OCI-M2 (cell line): ENCODE results near the gene PSMC1.

Source experiments
- DNase-seq: peaks from one replicate; lab custom pipeline; 2025; ENCODE audit not compliant: unreplicated experiment; lab: John Stamatoyannopoulos, UW

PSMC1 gene

DNA sequence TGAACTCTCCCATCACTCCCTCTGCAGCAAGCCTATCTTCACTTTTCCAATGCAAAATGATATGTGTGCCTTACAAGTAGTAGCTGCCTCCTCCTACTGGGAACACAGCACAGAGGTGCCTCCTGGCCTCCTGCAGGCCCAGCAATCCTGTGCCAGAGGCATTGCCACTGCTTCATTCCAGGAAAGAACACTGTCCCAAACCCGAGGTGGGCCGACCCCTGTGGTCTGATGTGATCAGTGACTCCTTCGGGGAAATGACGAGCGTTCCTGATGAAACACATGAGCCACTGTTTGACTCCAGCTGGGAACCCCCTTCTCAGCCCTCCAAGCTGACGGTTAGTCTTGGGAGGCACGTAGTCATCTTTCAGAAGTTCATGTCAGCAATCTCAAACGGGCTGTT is 19.5 kb downstream of the PSMC1 start:
- DNase-seq: no peak

- no peak for DNase-seq
Observed at GRCh38 chr14:90276646-90277367, 20.5 kb downstream of the PSMC1 start.

- no peak for DNase-seq
Observed at GRCh38 chr14:90277581-90278198, 21.3 kb downstream of the PSMC1 start.

DNA sequence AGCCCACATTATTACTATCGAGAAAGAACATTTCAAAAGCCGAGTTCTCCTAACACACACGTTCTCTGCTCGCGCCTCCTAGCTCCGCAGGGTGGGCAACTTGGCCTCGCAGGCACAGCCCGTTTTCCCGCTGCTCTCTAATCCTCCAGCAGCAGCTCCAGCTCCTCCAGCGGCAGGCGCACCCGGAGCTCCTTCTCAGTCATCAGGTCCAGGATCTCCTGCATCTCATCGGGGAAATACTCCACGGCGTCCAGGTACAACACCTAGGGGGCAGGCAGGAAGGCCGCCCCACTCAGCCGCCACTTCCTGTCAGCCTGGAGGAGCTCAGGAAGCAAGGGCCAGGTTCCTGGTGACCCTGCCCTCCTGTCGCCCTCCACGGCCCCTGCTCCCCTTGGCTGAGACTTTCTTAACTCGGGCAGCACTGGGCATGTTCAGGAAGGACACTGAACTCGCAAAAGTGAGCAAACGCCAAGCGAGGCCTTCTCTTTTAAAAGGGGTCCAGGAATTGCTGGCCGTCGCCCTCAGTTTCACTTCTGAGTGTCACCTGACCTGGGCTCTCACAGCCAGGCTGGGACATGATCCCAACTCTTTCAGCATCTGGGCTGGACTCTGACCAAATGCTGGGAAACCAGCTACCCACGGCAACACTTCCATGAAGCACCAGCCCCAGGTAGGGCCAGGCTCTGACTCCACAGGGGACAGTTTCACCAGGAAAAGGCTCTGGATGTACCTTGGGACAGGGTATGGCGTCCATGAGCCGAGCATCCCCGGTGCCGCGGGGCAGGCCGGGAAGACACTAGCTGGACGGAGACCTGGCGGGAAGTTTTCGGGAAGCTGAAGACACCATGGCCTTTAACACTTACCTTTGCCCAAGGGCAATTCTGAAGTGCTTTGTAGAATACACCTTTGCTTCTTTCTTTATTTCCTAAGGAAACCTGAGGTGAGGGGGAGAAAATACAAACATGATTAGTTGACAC is 22.1 kb downstream of the PSMC1 start:
- no peak for DNase-seq

GRCh38 chr14:90280096-90280495 is 23.7 kb downstream of the PSMC1 start:
- no peak for DNase-seq

DNA sequence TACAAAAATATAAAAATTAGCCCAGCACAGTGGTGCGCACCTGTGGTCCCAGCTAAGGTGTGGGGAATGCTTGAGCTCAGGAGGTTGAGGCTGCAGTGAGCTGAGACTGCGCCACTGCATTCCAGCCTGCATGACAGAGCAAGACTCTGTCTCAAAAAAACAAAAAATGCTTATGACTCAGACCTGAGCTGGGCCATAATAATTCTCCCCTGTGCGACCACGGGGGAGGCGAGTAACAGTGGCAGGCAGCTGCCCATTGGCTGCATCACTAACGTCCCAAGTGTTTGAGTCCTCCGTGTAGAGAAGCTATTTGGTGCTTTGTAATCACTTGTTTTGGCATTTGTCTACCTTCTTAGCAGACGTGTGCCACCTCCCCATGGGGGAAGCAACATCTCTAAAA is 24.9 kb downstream of the PSMC1 start:
- DNase-seq: no peak

- DNase-seq: no peak
Observed at GRCh38 chr14:90281756-90282155, 25.4 kb downstream of the PSMC1 start.

- no peak for DNase-seq
Observed at GRCh38 chr14:90287791-90288190, 31.4 kb downstream of the PSMC1 start.

GRCh38 chr14:90288651-90289355 is 32.5 kb downstream of the PSMC1 start:
- no peak for DNase-seq

DNA sequence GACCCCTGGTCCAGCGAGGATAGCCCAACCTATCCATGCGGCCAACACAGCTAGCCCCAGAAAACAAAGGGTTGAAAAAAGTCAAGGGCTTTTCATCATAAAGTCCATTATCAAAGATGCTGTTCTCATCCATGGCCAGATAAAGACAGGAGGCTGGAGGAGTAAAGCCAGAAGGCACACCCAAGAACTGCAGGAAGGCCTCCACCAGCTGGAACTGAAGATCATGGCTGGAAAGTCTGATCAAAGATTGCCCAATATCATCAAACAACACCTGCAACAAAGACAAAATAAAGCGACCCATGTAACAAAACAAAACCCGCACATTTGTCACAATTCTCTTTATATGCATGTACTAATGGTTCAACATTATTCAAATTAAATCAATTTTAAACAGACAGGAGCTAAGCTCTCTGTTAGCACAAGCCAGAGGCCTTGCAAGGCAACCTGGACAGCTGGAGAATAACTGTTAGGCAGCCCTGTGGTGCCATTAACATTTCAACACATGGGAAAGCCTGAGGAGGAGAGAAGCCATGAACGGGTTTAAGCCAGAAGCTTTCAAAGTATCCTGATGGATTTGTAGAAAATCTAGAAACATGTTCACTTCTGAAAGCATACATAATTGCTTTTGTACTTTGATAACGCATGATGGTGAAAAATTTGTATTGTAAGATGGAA is 34.1 kb downstream of the PSMC1 start:
- DNase-seq: no peak

DNA sequence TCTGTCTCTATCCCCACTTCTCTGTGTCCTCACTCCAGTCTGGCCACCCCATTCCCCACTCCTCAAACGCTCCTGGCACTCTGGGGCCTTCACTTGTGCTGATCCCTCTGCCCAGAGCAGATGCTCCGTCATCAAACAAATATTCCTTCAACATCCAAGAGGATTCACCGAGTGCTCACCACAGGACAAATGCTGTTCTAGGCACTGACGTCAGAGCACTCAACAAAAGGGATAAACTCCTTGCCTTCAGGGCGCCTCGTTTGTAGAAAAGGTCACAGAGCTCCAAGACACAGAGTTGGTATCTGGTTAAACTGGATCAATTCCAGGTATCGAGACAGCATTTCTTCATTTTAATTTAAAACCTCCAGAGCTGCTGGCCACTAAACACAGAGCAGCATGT is 35.3 kb downstream of the PSMC1 start:
- DNase-seq: no peak

DNA sequence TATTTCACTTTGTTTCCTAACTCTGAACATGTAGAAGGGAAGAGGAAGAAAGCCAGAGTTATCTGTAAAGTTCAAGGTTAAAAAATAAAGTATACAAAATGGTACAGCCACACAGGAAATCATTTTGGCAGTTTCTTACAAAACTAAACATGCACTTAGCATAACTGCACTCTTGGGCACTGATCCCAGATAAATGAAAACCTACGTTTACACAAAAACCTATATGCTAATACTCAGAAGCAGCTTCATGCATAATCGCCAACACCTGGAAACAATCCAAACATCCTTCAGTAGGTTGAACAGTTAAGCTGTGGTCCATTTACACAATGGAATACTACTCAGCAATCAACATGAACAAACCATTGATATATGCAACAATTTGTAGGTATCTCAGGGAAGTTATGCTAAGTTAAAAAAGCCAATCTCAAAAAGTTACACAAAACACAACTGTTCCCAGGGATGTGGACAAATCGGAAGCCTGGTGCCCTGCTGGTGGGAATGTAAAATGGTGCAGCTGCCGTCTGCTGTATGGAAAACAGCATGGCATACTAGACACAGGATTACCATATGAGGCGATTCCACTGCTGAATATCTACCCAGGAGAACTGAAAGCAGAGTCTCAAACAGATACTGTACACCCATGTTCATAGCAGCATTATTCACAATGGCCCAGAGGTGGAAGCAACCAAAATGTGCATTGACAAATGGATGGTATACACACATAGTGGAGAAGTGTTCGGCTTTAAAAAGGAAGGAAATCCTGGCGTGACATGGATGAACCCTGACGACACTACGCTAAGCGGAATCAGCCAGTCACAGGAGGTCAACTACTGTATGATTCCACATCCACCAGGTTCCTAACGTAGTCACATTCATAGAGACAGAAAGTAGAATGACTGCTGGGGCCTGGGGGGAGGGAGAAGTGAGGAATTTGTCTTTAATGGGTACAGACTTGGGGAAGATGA is 37.7 kb downstream of the PSMC1 start:
- DNase-seq: no peak

DNA sequence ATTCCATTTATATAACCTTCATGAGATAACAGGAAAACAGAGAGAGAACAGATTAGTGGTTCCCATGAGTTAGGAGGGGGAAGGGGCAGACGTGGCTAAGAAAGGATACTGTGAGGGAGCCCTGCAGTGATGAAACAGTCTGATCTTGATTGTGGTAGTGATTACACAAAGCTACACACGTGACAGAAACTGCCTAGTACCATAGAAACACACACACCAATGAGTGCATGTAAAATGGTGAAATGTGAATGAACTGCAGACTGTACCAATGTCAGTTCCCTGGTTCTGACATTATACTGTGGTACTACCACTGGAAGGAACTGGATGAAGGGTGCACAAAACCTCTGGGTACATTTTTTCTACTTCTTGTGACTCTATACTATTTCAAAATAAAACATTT is 38.5 kb downstream of the PSMC1 start:
- DNase-seq: no peak

GRCh38 chr14:90295870-90296516 is 39.6 kb downstream of the PSMC1 start:
- DNase-seq: no peak

GRCh38 chr14:90296641-90297040 is 40.3 kb downstream of the PSMC1 start:
- no peak for DNase-seq

DNA sequence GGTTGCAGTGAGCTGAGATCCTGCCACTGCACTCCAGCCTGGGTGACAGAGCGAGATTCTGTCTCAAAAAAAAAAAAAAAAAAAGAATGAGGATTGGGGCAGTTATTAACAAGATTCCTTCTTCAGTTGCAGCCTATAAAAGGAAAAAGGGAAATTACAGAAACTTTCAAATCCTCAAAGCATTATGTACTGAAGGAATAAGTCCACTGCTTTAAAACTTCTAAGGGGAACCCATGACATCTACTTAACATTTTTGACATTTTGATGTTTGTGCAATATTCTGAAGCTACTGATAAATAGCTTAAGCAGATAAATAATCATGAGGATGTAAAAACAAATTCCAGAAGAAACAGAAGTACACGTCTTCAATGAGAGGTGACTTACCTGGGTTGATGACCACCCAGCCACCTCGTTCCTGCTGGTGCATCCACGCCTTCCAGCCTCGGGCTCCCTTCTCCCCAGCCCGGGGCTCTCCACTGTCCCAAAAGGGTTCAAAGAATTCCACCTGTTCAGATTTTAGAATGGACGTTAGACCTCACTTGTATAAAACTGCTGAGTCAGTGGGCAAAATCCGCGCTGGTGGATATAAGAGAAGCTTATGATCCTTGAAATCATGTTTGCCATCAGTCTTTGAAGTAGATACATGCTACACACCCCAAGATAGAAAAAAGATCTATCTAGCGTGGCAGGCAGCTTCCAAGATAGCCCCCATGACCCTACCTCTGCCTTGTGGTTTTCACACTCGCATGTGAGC is 41.7 kb downstream of the PSMC1 start:
- no peak for DNase-seq

DNA sequence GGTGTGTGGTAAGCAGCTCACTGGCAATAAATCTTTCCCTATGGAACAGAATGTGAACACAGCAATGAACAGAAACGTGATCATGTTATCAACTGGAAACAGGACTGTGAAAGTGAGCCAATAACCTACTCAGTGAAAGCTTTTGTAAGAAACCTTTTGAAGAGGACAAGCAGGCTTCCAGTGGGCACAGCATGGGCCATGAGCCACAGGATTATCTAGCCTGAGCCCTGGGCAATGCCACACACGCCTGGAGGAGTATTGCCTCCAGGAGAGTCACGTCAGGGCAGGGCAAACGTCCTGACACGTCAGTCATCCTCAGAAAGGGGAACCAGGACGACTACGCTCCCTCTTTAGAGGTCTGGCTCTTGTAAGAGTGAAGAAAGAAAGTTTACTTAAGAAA is 43.1 kb downstream of the PSMC1 start:
- no peak for DNase-seq

DNA sequence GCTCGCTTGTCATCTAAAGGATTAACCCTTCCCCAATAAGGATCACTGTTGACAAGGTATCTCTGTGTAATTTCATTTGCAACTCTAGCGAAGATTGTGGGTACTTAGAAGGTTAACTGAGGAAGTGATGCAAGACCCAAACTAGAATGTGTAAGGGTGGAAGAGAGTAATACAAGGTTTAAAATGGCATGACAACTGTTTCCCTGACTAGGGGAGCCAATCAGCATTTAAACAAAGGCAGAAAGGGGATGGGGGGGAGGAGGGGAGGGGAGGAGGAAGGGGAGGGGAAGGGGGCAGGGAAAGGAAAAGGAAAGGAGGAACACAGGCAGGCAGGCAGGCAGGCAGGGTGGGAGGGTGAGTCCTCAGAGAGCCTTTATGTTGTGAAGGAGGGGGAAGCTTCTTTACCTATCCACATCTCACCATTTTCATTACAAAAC is 44.3 kb downstream of the PSMC1 start:
- no peak for DNase-seq
